HCT116 (cell line): ENCODE data around the gene CDK13. TPM values are rescaled to one million over a fixed set of nuclear protein-coding genes. Genes with fewer than 3 reads are reported as not detected.

ENCODE experiments used
- ATAC-seq: fragments of 200-7000 bp; cut with Tn5 transposase; 2 replicates; pipeline ENCODE4 v1.9.1; 2020; ENCODE audit warnings: mild to moderate bottlenecking, moderate library complexity
- BruUV-seq: library from RNA; stranded (reverse); fragments of 400-500 nt; replicated peaks from 2 replicates; lab custom pipeline; 2021; lab: Mats Ljungman, UMichigan
- CTCF ChIA-PET: fragments of 300-600 bp; sonication (Branson Sonifier 250); formaldehyde crosslinking; loops from one replicate; lab custom pipeline; 2021; ENCODE audit warnings: antibody characterized with exemption; lab: Charles Lee
- POLR2A ChIA-PET: fragments of 300-600, 350-600 bp; sonication (Branson Sonifier 250); formaldehyde crosslinking; loops from one replicate; lab custom pipeline; 2021; ENCODE audit warnings: antibody characterized with exemption; lab: Charles Lee
- RAD21 ChIA-PET, 2 experiments: fragments of 300-600 bp; sonication (Branson Sonifier 250); formaldehyde crosslinking; loops; one replicate each; lab custom pipeline; 2023; ENCODE audit warnings: low total read pairs in 2 of 2; ENCODE audit not compliant: uncharacterized antibody in 2 of 2, unreplicated experiment in 2 of 2, low non-redundant PET in 1 of 2; lab: Charles Lee
- DNase-seq: peaks from one replicate; pipeline ENCODE4 v3.0.0-alpha.2; 2010; ENCODE audit warnings: low read depth, low spot score
- H2AFZ ChIP-seq: fragments of 200-600 bp; shearing (Covaris generic), sonication (generic); 2 replicates; pipeline ENCODE4 v1.6.1; 2017; ENCODE audit warnings: low read depth, mixed run types, mixed read lengths, antibody characterized with exemption, low read length; ENCODE audit not compliant: poor library complexity, severe bottlenecking
- H3K27ac ChIP-seq: 2 replicates; pipeline ENCODE4 v1.5.1; 2012; ENCODE audit warnings: low read depth, low read length
- H3K27me3 ChIP-seq: fragments of 200-600 bp; sonication (generic); 2 replicates; pipeline ENCODE4 v1.6.1; 2016; ENCODE audit warnings: mixed run types, low read length, mixed read lengths; ENCODE audit not compliant: insufficient read depth
- H3K36me3 ChIP-seq, 2 experiments: fragments of 200-500 bp in 1 of 2; fragments of 200-600 bp in 1 of 2; sonication (Bioruptor generic) in 1 of 2; sonication (generic) in 1 of 2; 2 replicates each; pipeline versions ENCODE4 v1.5.1 to v1.6.1; 2014 to 2016; ENCODE audit warnings: low read length in 2 of 2, inconsistent platforms in 1 of 2, mixed read lengths in 1 of 2, mixed run types in 1 of 2; ENCODE audit not compliant: insufficient read depth in 2 of 2, control insufficient read depth in 1 of 2
- H3K4me1 ChIP-seq, 2 experiments: fragments of 200-600 bp in 1 of 2; sonication (generic) in 1 of 2; 2 replicates each; pipeline versions ENCODE4 v1.5.1 to v1.6.1; 2012 to 2017; ENCODE audit warnings: low read length in 2 of 2, inconsistent platforms in 1 of 2, mild to moderate bottlenecking in 1 of 2, mixed read lengths in 1 of 2, mixed run types in 1 of 2, moderate library complexity in 1 of 2; ENCODE audit not compliant: insufficient read depth in 2 of 2, control insufficient read depth in 1 of 2
- H3K4me2 ChIP-seq: fragments of 200-600 bp; sonication (generic); 2 replicates; pipeline ENCODE4 v1.6.1; 2017; ENCODE audit warnings: mixed run types, low read length, mixed read lengths
- H3K4me3 ChIP-seq, 2 experiments: fragments of 200-600 bp in 1 of 2; sonication (generic) in 1 of 2; replicated peaks in 1 of 2; 2 replicates each; pipeline ENCODE4 v1.5.1; 2011 to 2016; ENCODE audit warnings: low read length in 2 of 2, control low read depth in 1 of 2, low read depth in 1 of 2, mild to moderate bottlenecking in 1 of 2, mixed read lengths in 1 of 2, mixed run types in 1 of 2
- H3K79me2 ChIP-seq: fragments of 200-600 bp; sonication (generic); 2 replicates; pipeline ENCODE4 v1.6.1; 2017; ENCODE audit warnings: mild to moderate bottlenecking, mixed run types, low read length, moderate library complexity, mixed read lengths; ENCODE audit not compliant: insufficient read depth
- H3K9ac ChIP-seq: fragments of 200-600 bp; sonication (generic); 2 replicates; pipeline ENCODE4 v1.6.1; 2016; ENCODE audit warnings: low read length, mixed read lengths
- H3K9me2 ChIP-seq: fragments of 200-600 bp; sonication (generic), shearing (Covaris generic); 2 replicates; pipeline ENCODE4 v1.6.1; 2017; ENCODE audit warnings: mixed run types, mild to moderate bottlenecking, moderate library complexity; ENCODE audit not compliant: insufficient read depth
- H3K9me3 ChIP-seq, 2 experiments: fragments of 200-500 bp in 1 of 2; fragments of 200-600 bp in 1 of 2; sonication (Bioruptor generic) in 1 of 2; sonication (generic) in 1 of 2; 2 replicates each; pipeline ENCODE4 v1.6.1; 2014 to 2017; ENCODE audit warnings: low read length in 2 of 2, mixed read lengths in 2 of 2, inconsistent platforms in 1 of 2, low read depth in 1 of 2, mild to moderate bottlenecking in 1 of 2, mixed run types in 1 of 2, moderate library complexity in 1 of 2; ENCODE audit not compliant: control insufficient read depth in 1 of 2, insufficient read depth in 1 of 2
- H4K20me1 ChIP-seq: fragments of 200-600 bp; sonication (generic), shearing (Covaris generic); 2 replicates; pipeline ENCODE4 v1.6.1; 2017; ENCODE audit warnings: mixed run types, mild to moderate bottlenecking, moderate library complexity; ENCODE audit not compliant: insufficient read depth
- ATF3 ChIP-seq: IDR thresholded peaks from 2 replicates; pipeline ENCODE4 v1.6.1; 2012
- CBX3 ChIP-seq: IDR thresholded peaks from 2 replicates; pipeline ENCODE4 v1.6.1; 2012; ENCODE audit warnings: low read depth
- CTCF ChIP-seq, 3 experiments: fragments of 200-600 bp in 1 of 3; sonication (generic) in 1 of 3; IDR thresholded peaks in 2 of 3; conservative IDR thresholded peaks in 1 of 3; 2 replicates each; pipeline ENCODE4 v1.5.1; 2012 to 2017; ENCODE audit warnings: low read depth in 2 of 3, low read length in 2 of 3, antibody characterized with exemption in 1 of 3, borderline replicate concordance in 1 of 3, control low read depth in 1 of 3, mild to moderate bottlenecking in 1 of 3, mixed read lengths in 1 of 3, mixed run types in 1 of 3, moderate library complexity in 1 of 3; ENCODE audit not compliant: insufficient read depth in 1 of 3
- EGR1 ChIP-seq: IDR thresholded peaks from 2 replicates; pipeline ENCODE4 v1.6.1; 2012; ENCODE audit warnings: low read depth
- ELF1 ChIP-seq: IDR thresholded peaks from 2 replicates; pipeline ENCODE4 v1.6.1; 2012; ENCODE audit warnings: low read depth, borderline replicate concordance
- POLR2A ChIP-seq: IDR thresholded peaks from 2 replicates; pipeline ENCODE4 v1.7.0; 2011; ENCODE audit warnings: borderline replicate concordance; ENCODE audit not compliant: insufficient read depth, insufficient read length; ENCODE audit errors: extremely low read depth
- POLR2AphosphoS5 ChIP-seq: IDR thresholded peaks from 2 replicates; pipeline ENCODE4 v1.6.1; 2011; ENCODE audit warnings: mild to moderate bottlenecking, low read depth, low read length, moderate library complexity
- RAD21 ChIP-seq: IDR thresholded peaks from 2 replicates; pipeline ENCODE4 v1.6.1; 2012; ENCODE audit warnings: low read depth, mild to moderate bottlenecking
- REST ChIP-seq: IDR thresholded peaks from 2 replicates; pipeline ENCODE4 v1.6.1; 2012; ENCODE audit warnings: low read depth
- SP1 ChIP-seq: IDR thresholded peaks from 2 replicates; pipeline ENCODE4 v1.6.1; 2012; ENCODE audit warnings: low read depth
- SRF ChIP-seq: IDR thresholded peaks from 2 replicates; pipeline ENCODE4 v1.6.1; 2012; ENCODE audit warnings: low read depth
- TCF7L2 ChIP-seq: IDR thresholded peaks from 2 replicates; pipeline ENCODE4 v1.7.0; 2011; ENCODE audit warnings: borderline replicate concordance, inconsistent platforms; ENCODE audit not compliant: insufficient read depth, insufficient read length; ENCODE audit errors: extremely low read depth
- ZNF274 ChIP-seq: fragments of 200-500 bp; sonication (Bioruptor generic); IDR thresholded peaks from 2 replicates; pipeline ENCODE4 v1.6.1; 2014; ENCODE audit warnings: mild to moderate bottlenecking, low read depth, low read length, inconsistent platforms
- intact Hi-C: fragments of 100-400 bp; cut with micrococcal nuclease; formaldehyde crosslinking; loops from 2 replicates; pipeline ENCODE4 v1.10.0; 2022
- total RNA-seq: library from RNA; stranded (reverse); gene quantifications from one replicate; pipeline ENCODE4 v1.2.1, GENCODE V29; 2021; ENCODE audit not compliant: unreplicated experiment

CDK13 gene
- total RNA-seq, 1 experiment from 2014 or later = 28.8 TPM

GRCh38 chr7:40059057-40059456, 109.0 kb downstream of the CDK13 start:
- Histone ChIP-seq H4K20me1 (no peaks in the 10 kb centered on the region; the same call in 1 of the 2 replicates), H3K4me2 (no peak overlapping the region), H2AFZ (no peak overlapping the region), H3K27ac (no peak overlapping the region), H3K36me3 (peaks cover 0 to 4% of the 10 kb centered on the region in 2 experiments; a peak in 2 of 4 replicates), H3K4me3 (no peak overlapping the region), H3K4me1 (no peaks in the 10 kb centered on the region), H3K79me2 (no peaks in the 10 kb centered on the region), H3K9me3 (no peaks in the 10 kb centered on the region), H3K9ac (no peak overlapping the region), H3K27me3 (no peaks in the 10 kb centered on the region), H3K9me2 (no peaks in the 10 kb centered on the region)
- no TSS peak for BruUV-seq
- ATAC-seq = no peak
- POLR2A ChIA-PET = no interaction called here
- CTCF ChIA-PET = no interaction called here
- no peak for DNase-seq
- no peak for TF ChIP-seq RAD21
- no peak for TF ChIP-seq TCF7L2
- TF ChIP-seq ATF3 = no peak
- no peak for TF ChIP-seq SRF
- no peak for TF ChIP-seq ELF1
- TF ChIP-seq CTCF (IDR thresholded peaks at IDR 0.05 in 2 of 3, conservative IDR thresholded peaks at IDR 0.05 in 1 of 3; ENCODE audit: borderline replicate concordance in 1 of 3, insufficient read depth in 1 of 3, low read depth in 2 of 3, low read length in 2 of 3) = no peak
- no peak for TF ChIP-seq CBX3
- no peak for TF ChIP-seq ZNF274
- no peak for TF ChIP-seq SP1
- TF ChIP-seq REST = no peak
- TF ChIP-seq EGR1 = no peak
- TF ChIP-seq POLR2AphosphoS5 = no peak
- TF ChIP-seq POLR2A = no peak
- RAD21 ChIA-PET = no interaction called here
- intact Hi-C loops = loop anchor here (5.0 kb wide), 1 partner anchor 477 kb away; no protein-coding TSS in a partner anchor
